Activated B cell treated with CpG ODN at 0.5 μM for 24 hours (primary cell): Measurements from ENCODE around the gene ILF3. TPM values are rescaled to one million over a fixed set of nuclear protein-coding genes. Genes with fewer than 3 reads are reported as not detected.
A peak's percentile ranks its signal among the peaks of the same experiment; 100 is the strongest.

Experiments used
- ATAC-seq: fragments of 200-7000 bp; cut with Tn5 transposase; one replicate; pipeline ENCODE4 v1.10.0; 2021; ENCODE audit warnings: low read depth, mild to moderate bottlenecking, moderate library complexity
- CTCF ChIA-PET: fragments of 350-600 bp; sonication (Branson Sonifier 250); formaldehyde crosslinking; loops from one replicate; lab custom pipeline; 2021; ENCODE audit warnings: antibody characterized with exemption; lab: Charles Lee
- POLR2A ChIA-PET: fragments of 350-600 bp; sonication (Branson Sonifier 250); formaldehyde crosslinking; loops from one replicate; lab custom pipeline; 2021; ENCODE audit warnings: antibody characterized with exemption; lab: Charles Lee
- DNase-seq: peaks from one replicate; pipeline ENCODE4 v3.0.0; 2022
- H3K27ac Mint-ChIP-seq: one replicate; pipeline ENCODE4 v1.8.0; 2020; ENCODE audit warnings: mixed read lengths
- H3K27me3 Mint-ChIP-seq: one replicate; pipeline ENCODE4 v1.8.0; 2021; ENCODE audit warnings: mixed read lengths
- H3K36me3 Mint-ChIP-seq: one replicate; pipeline ENCODE4 v1.8.0; 2021; ENCODE audit warnings: low read depth, mixed read lengths
- H3K4me1 Mint-ChIP-seq: one replicate; pipeline ENCODE4 v1.8.0; 2021; ENCODE audit warnings: mixed read lengths
- H3K4me3 Mint-ChIP-seq: one replicate; pipeline ENCODE4 v1.8.0; 2020; ENCODE audit warnings: mild to moderate bottlenecking, mixed read lengths
- H3K9me3 Mint-ChIP-seq: one replicate; pipeline ENCODE4 v1.8.0; 2020; ENCODE audit warnings: mixed read lengths
- intact Hi-C: fragments of 100-400 bp; cut with micrococcal nuclease; formaldehyde crosslinking; loops from one replicate; pipeline ENCODE4 v1.15.1; 2024
- total RNA-seq: library from RNA; stranded (reverse); gene quantifications from 2 replicates; pipeline ENCODE4 v1.2.3, GENCODE V29; 2022
- TF ChIP-seq, protein P1 (sequence below): fragments of 200-600 bp; IDR thresholded peaks from one replicate; pipeline ENCODE4 v1.8.0; 2022; ENCODE audit warnings: antibody characterized with exemption, mild to moderate bottlenecking

Gene ILF3
- total RNA-seq, 1 donor from 2014 or later: 399 TPM

DNA sequence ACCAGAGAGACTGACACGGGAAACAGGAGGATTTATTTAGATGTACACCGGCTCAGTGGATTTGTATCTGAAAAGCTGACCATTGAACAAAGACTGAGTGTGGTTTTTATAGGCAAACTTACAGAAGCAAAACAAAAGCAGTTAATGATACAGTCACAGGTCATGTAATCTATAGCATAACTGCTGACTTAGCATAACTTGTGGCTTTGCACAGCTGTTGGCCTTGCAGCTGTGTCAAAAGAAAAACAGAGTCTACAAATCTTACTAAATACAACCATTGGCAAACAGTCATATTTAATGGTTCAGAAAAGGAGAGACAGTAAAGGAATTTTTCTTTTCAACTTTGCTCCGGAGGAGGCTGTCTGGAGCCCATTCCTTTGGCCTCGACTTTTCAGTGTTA lies 2.3 kb upstream of the ILF3 start:
- peaks cover 38% of the 10 kb centered on the region for H3K4me1 Mint-ChIP-seq
- TF ChIP-seq, protein P1, sequence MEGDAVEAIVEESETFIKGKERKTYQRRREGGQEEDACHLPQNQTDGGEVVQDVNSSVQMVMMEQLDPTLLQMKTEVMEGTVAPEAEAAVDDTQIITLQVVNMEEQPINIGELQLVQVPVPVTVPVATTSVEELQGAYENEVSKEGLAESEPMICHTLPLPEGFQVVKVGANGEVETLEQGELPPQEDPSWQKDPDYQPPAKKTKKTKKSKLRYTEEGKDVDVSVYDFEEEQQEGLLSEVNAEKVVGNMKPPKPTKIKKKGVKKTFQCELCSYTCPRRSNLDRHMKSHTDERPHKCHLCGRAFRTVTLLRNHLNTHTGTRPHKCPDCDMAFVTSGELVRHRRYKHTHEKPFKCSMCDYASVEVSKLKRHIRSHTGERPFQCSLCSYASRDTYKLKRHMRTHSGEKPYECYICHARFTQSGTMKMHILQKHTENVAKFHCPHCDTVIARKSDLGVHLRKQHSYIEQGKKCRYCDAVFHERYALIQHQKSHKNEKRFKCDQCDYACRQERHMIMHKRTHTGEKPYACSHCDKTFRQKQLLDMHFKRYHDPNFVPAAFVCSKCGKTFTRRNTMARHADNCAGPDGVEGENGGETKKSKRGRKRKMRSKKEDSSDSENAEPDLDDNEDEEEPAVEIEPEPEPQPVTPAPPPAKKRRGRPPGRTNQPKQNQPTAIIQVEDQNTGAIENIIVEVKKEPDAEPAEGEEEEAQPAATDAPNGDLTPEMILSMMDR: no peak
- ChIA-PET POLR2A (interaction anchor here (2.7 to 3.6 kb wide), 2 partner anchors 11 to 48 kb away, joined by 13 to 32 read pairs; no protein-coding TSS in a partner anchor), CTCF (interaction anchor here (1.3 to 13.5 kb wide), 2 partner anchors 47 to 70 kb away, joined by 6 to 353 read pairs; no protein-coding TSS in a partner anchor)
- H3K4me3 Mint-ChIP-seq: peak overlapping the region; percentile 44
- H3K27me3 Mint-ChIP-seq: peaks cover 1% of the 10 kb centered on the region
- peaks cover 23% of the 10 kb centered on the region for H3K36me3 Mint-ChIP-seq
- intact Hi-C loops: loop anchor here (5.0 kb wide), 3 partner anchors 220 to 415 kb away; partner anchors contain the start of genes CARM1 and CDC37
- H3K9me3 Mint-ChIP-seq: no peaks in the 10 kb centered on the region
- DNase-seq (no peak), ATAC-seq (no peak)
- peak overlapping the region; percentile 30 for H3K27ac Mint-ChIP-seq

DNA sequence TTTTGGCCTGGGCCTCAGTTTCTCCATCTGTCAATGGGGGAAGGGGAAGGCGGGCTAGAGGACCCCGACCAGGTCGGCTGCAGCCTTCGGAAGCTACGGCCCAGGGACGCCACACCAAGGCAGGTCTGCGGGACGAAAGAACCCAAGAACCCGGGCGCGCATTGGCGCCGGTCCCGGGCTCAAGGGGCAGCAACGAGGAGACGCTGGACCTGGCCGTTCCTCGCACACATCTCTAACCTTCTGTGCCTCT lies 739 bp upstream of the ILF3 start:
- TF ChIP-seq, protein P1: no peak
- ATAC-seq: no peak
- POLR2A ChIA-PET: interaction anchor here (0.6 to 3.6 kb wide), 15 partner anchors 9 to 230 kb away, joined by 3 to 32 read pairs (median 4); partner anchors contain the start of genes CDKN2D and KRI1
- H3K27me3 Mint-ChIP-seq: peaks cover 1% of the 10 kb centered on the region
- intact Hi-C loops: loop anchor here (1.0 to 5.0 kb wide), 7 partner anchors 42 to 416 kb away; partner anchors contain the start of genes CARM1 and CDC37
- H3K4me1 Mint-ChIP-seq: peaks cover 46% of the 10 kb centered on the region
- H3K36me3 Mint-ChIP-seq: peaks cover 31% of the 10 kb centered on the region
- no peak for DNase-seq
- peak overlapping the region; percentile 95 for H3K4me3 Mint-ChIP-seq
- peak overlapping the region; percentile 99 for H3K27ac Mint-ChIP-seq
- H3K9me3 Mint-ChIP-seq: no peaks in the 10 kb centered on the region
- CTCF ChIA-PET: interaction anchor here (1.2 kb wide), 1 partner anchor 9 kb away, joined by 7 read pairs; no protein-coding TSS in a partner anchor

DNA sequence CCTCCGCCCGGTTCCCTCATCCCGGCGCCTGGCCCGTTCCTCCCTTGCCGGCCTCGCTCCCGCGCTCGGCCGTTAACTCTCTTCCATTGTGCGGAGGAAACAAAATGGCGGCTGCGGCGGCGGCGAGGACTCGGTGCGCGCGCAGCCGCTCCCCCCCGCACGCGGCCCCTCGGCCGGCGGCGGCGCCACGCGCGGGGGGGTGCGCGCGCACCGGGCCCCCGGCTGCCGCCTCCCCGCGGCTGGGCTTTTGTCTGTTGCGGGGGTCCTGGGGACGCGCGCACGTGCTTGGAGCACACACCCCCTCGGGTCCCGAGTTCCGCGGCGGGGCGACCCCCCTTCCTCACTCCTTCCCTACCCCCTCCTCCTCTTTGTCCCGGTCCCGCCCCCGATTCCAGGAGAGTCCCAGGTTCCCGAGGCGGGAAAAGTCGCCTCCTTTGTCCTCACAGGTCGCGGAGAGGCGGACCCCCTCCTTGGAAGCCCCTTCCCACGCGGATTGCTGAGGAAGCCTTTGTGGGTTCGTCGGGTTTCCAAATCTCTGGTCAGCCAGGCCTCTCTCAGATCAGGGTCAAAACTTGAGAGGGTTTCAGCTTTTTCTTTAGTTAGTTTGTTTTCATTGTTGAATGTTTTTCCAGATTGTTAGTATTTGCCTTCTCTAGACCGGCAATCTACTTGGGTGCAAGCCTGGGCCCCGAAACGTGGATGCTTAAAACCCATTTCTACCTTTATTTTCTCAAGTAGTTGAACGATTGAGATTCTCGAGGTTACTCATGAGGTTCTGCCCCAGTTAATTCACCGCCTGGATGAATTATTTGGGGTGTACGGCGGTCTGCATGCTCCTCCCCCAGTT lies 687 bp downstream of the ILF3 start:
- Mint-ChIP-seq H3K27ac (peak overlapping the region; percentile 99), H3K27me3 (peaks cover 1% of the 10 kb centered on the region), H3K4me3 (peak overlapping the region; percentile 95), H3K36me3 (peaks cover 31% of the 10 kb centered on the region), H3K4me1 (peaks cover 54% of the 10 kb centered on the region), H3K9me3 (no peaks in the 10 kb centered on the region)
- TF ChIP-seq, protein P1: no peak
- DNase-seq (no peak), ATAC-seq (peak; percentile 12)
- POLR2A ChIA-PET: interaction anchor here (0.7 to 1.4 kb wide), 2 partner anchors 14 to 62 kb away, joined by 4 to 8 read pairs; no protein-coding TSS in a partner anchor
- CTCF ChIA-PET: interaction anchor here (1.9 kb wide), 1 partner anchor 73 kb away, joined by 6 read pairs; no protein-coding TSS in a partner anchor
- intact Hi-C loops: loop anchor here (2.0 to 5.0 kb wide), 5 partner anchors 182 to 418 kb away; partner anchors contain the start of genes CARM1, CDC37 and TMED1

DNA sequence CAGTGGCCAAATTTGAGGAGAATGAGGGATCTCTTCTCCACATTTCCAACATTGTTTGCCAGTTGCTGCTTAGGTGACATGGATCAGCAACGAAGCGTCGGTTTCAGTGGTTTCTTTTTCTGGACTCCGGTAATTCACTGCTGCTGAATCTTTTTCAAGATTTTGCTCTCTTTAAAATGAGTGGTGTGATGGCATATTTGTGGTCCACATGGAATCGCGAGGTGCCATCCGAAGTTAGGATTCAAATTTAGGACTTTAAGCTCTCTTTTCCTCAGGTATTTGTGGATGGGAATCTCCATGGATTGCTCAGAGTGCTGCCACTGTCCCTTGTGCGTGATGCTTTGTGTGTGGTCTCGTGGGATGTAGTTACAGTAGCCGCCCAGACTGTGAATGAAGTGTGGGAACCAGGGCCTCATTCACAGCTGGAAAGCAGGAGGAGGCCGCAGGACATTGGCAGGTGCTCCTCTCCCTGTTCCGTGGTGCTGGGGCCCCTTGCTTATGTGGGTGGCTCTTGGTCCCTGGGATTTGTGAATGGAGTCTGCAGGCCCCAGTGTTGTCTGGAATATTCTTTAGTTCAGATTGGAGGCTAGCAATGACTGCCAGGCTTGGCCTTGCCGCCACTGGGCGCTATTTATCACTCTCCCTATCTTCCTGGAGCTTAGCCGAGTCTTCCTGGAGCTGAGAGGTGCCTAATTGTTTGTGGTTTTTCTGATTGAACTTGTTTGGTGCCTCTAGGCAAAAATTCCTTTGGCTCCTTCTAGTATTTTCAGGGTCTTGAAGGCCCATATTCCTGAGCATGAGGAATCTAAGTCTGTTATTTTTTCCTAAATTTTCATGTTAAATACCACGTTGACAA lies 1.5 kb downstream of the ILF3 start:
- TF ChIP-seq, protein P1: no peak
- Mint-ChIP-seq H3K27me3 (peaks cover 1% of the 10 kb centered on the region), H3K4me1 (peaks cover 60% of the 10 kb centered on the region), H3K36me3 (peaks cover 38% of the 10 kb centered on the region), H3K27ac (peak overlapping the region; percentile 89), H3K4me3 (peak overlapping the region; percentile 91), H3K9me3 (no peaks in the 10 kb centered on the region)
- ATAC-seq (no peak), DNase-seq (no peak)
- intact Hi-C loops: loop anchor here (2.0 kb wide), 2 partner anchors 181 to 231 kb away; partner anchors contain the start of gene TMED1
- ChIA-PET POLR2A (interaction anchor here (0.5 to 1.4 kb wide), 5 partner anchors 9 to 92 kb away, joined by 3 to 8 read pairs (median 4); no protein-coding TSS in a partner anchor), CTCF (interaction anchor here (1.9 kb wide), 1 partner anchor 74 kb away, joined by 6 read pairs; no protein-coding TSS in a partner anchor)
